SU-DHL-6 (cell line): ENCODE measurements around the gene SDS.

Experiments used
- H2AFZ ChIP-seq: fragments of 200-600 bp; sonication (generic); 2 replicates; pipeline ENCODE4 v1.6.1; 2014; ENCODE audit warnings: low read depth, mild to moderate bottlenecking, moderate library complexity, mixed read lengths, antibody characterized with exemption, low read length; ENCODE audit not compliant: severe bottlenecking
- H3F3A ChIP-seq: fragments of 200-600 bp; shearing (Covaris generic); 2 replicates; pipeline ENCODE4 v1.6.0; 2016; ENCODE audit warnings: antibody characterized with exemption, mild to moderate bottlenecking; ENCODE audit not compliant: insufficient read depth
- H3K27ac ChIP-seq: fragments of 200-600 bp; sonication (generic); 2 replicates; pipeline ENCODE4 v1.5.1; 2016; ENCODE audit warnings: low read depth, mild to moderate bottlenecking, low read length, moderate library complexity, mixed read lengths
- H3K27me3 ChIP-seq: fragments of 200-600 bp; sonication (generic), shearing (Covaris generic); 2 replicates; pipeline ENCODE4 v1.6.0; 2014; ENCODE audit warnings: mild to moderate bottlenecking, low read length
- H3K36me3 ChIP-seq: fragments of 200-600 bp; sonication (generic); 2 replicates; pipeline ENCODE4 v1.6.1; 2014; ENCODE audit warnings: mild to moderate bottlenecking, low read length, mixed read lengths
- H3K4me2 ChIP-seq: fragments of 300-600, 200-600 bp; shearing (Covaris generic), sonication (generic); 2 replicates; pipeline ENCODE4 v1.6.0; 2014; ENCODE audit warnings: low read length, low read depth, mild to moderate bottlenecking; ENCODE audit not compliant: poor library complexity, severe bottlenecking
- H3K4me3 ChIP-seq: fragments of 200-600 bp; sonication (generic); 2 replicates; pipeline ENCODE4 v1.5.1; 2014; ENCODE audit warnings: antibody characterized with exemption, low read length, mild to moderate bottlenecking, mixed read lengths; ENCODE audit not compliant: insufficient read depth, poor library complexity, severe bottlenecking
- H3K79me2 ChIP-seq: fragments of 200-600 bp; sonication (generic); 2 replicates; pipeline ENCODE4 v1.6.1; 2014; ENCODE audit warnings: mild to moderate bottlenecking, low read length, moderate library complexity; ENCODE audit not compliant: insufficient read depth
- H3K9ac ChIP-seq: fragments of 200-600 bp; sonication (generic); 2 replicates; pipeline ENCODE4 v1.7.0; 2014; ENCODE audit warnings: mild to moderate bottlenecking, low read length
- H3K9me2 ChIP-seq: fragments of 200-600 bp; sonication (generic); replicated peaks from 2 replicates; pipeline ENCODE4 v1.6.1; 2014; ENCODE audit warnings: low read length; ENCODE audit not compliant: insufficient read depth
- H3K9me3 ChIP-seq: fragments of 200-600 bp; sonication (generic); 2 replicates; pipeline ENCODE4 v1.6.1; 2014; ENCODE audit warnings: low read length, mixed read lengths; ENCODE audit not compliant: insufficient read depth
- H4K20me1 ChIP-seq: fragments of 200-600 bp; sonication (generic); 2 replicates; pipeline ENCODE4 v1.6.1; 2014; ENCODE audit warnings: low read depth, mild to moderate bottlenecking, antibody characterized with exemption, low read length, moderate library complexity, mixed read lengths
- EZH2phosphoT487 ChIP-seq: fragments of 200-600 bp; sonication (generic), shearing (Covaris generic); conservative IDR thresholded peaks from 2 replicates; pipeline ENCODE4 v1.6.1; 2018; ENCODE audit warnings: mild to moderate bottlenecking, antibody characterized with exemption, low read length, moderate library complexity, mixed read lengths
- TF ChIP-seq, protein P1 (sequence below): fragments of 200-600 bp; sonication (generic); IDR thresholded peaks from one replicate; pipeline ENCODE4 v1.5.1; 2017; ENCODE audit warnings: antibody characterized with exemption, mild to moderate bottlenecking, low read length, moderate library complexity; ENCODE audit not compliant: insufficient read depth, poor library complexity, severe bottlenecking

Gene SDS

DNA sequence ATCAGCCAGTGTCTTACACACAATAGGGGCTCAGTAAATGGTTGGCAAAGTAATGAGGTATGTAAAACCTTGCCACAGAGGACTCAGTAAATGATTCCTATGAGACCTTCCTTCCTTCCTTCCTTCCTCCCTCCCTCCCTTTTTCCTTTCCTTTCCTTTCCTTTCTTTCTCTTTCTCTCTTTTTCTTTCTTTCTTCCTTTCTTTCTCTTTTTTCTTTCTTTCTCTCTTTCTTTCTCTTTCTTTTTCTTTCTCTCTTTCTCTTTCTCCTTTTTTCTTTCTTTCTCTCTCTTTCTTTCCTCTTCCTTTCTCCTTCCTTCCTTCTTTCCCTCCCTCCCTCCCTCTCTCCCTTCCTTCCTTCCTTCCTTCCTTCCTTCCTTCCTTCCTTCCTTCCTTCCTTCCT, 7.5 kb downstream of the SDS start:
- no peaks in the 10 kb centered on the region for H3F3A ChIP-seq
- H3K9ac ChIP-seq, result no peak overlapping the region
- TF ChIP-seq EZH2phosphoT487, result no peak
- TF ChIP-seq, protein P1, sequence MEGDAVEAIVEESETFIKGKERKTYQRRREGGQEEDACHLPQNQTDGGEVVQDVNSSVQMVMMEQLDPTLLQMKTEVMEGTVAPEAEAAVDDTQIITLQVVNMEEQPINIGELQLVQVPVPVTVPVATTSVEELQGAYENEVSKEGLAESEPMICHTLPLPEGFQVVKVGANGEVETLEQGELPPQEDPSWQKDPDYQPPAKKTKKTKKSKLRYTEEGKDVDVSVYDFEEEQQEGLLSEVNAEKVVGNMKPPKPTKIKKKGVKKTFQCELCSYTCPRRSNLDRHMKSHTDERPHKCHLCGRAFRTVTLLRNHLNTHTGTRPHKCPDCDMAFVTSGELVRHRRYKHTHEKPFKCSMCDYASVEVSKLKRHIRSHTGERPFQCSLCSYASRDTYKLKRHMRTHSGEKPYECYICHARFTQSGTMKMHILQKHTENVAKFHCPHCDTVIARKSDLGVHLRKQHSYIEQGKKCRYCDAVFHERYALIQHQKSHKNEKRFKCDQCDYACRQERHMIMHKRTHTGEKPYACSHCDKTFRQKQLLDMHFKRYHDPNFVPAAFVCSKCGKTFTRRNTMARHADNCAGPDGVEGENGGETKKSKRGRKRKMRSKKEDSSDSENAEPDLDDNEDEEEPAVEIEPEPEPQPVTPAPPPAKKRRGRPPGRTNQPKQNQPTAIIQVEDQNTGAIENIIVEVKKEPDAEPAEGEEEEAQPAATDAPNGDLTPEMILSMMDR, result no peak
- H2AFZ ChIP-seq, result no peak overlapping the region
- no peak overlapping the region for H3K27ac ChIP-seq
- H3K9me2 ChIP-seq, result no peaks in the 10 kb centered on the region
- H3K4me3 ChIP-seq, result no peak overlapping the region
- H3K9me3 ChIP-seq, result no peaks in the 10 kb centered on the region
- no peaks in the 10 kb centered on the region for H4K20me1 ChIP-seq
- no peak overlapping the region for H3K4me2 ChIP-seq
- H3K79me2 ChIP-seq, result no peaks in the 10 kb centered on the region
- no peaks in the 10 kb centered on the region for H3K36me3 ChIP-seq
- no peaks in the 10 kb centered on the region for H3K27me3 ChIP-seq

DNA sequence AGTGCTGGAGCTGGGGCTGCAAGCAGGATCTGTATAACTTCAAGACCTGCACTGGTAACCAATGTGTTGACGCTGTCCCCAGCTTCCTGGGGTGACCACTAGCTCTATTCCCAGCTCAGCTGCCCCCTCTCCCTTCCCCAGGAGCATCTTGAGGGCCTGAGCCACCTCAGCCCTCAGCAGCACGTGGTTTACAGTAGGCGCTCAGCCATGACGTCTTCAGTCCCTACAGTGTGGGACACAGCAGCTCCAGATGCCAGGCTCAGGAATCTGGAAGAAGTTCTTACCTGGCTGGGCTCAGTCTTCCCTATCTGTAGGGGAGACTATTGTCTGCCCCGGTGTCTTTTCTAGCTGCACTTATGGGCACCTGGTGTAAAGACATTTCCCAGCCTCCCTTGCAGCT, 8.6 kb downstream of the SDS start:
- H3K27ac ChIP-seq, result no peak overlapping the region
- H3K79me2 ChIP-seq, result no peaks in the 10 kb centered on the region
- no peaks in the 10 kb centered on the region for H3K27me3 ChIP-seq
- no peak overlapping the region for H3K4me3 ChIP-seq
- H3K9me2 ChIP-seq, result no peaks in the 10 kb centered on the region
- no peaks in the 10 kb centered on the region for H4K20me1 ChIP-seq
- TF ChIP-seq, protein P1, result no peak
- TF ChIP-seq EZH2phosphoT487, result no peak
- no peak overlapping the region for H3K4me2 ChIP-seq
- no peaks in the 10 kb centered on the region for H3F3A ChIP-seq
- H3K9ac ChIP-seq, result no peak overlapping the region
- no peaks in the 10 kb centered on the region for H3K9me3 ChIP-seq
- no peaks in the 10 kb centered on the region for H3K36me3 ChIP-seq
- H2AFZ ChIP-seq, result no peak overlapping the region

DNA sequence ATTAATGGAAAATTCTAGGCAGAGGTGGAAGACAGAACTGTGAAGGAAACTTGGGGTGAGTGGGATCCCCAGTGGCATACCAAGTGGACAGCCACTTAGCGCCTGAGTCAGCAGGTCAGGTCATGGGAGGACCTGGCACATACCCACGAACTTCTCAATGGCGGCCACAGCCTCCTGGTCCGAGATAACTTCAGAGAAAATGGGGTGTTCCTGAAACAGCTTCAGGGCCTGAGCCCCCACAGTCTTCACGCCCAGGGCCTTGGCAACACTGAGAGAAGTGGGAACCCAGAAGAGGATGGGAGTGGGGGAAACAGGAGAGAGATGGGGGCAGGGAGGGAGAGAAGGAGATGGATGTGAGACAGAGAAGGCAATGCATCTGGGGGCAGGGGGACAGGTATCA, 9.9 kb downstream of the SDS start:
- no peak overlapping the region for H3K9ac ChIP-seq
- no peaks in the 10 kb centered on the region for H4K20me1 ChIP-seq
- no peaks in the 10 kb centered on the region for H3K27me3 ChIP-seq
- TF ChIP-seq EZH2phosphoT487, result no peak
- TF ChIP-seq, protein P1, result no peak
- no peak overlapping the region for H3K4me2 ChIP-seq
- H2AFZ ChIP-seq, result no peak overlapping the region
- H3K9me3 ChIP-seq, result no peaks in the 10 kb centered on the region
- H3K27ac ChIP-seq, result no peak overlapping the region
- no peak overlapping the region for H3K4me3 ChIP-seq
- no peaks in the 10 kb centered on the region for H3K79me2 ChIP-seq
- H3K36me3 ChIP-seq, result no peaks in the 10 kb centered on the region
- no peaks in the 10 kb centered on the region for H3K9me2 ChIP-seq
- no peaks in the 10 kb centered on the region for H3F3A ChIP-seq

DNA sequence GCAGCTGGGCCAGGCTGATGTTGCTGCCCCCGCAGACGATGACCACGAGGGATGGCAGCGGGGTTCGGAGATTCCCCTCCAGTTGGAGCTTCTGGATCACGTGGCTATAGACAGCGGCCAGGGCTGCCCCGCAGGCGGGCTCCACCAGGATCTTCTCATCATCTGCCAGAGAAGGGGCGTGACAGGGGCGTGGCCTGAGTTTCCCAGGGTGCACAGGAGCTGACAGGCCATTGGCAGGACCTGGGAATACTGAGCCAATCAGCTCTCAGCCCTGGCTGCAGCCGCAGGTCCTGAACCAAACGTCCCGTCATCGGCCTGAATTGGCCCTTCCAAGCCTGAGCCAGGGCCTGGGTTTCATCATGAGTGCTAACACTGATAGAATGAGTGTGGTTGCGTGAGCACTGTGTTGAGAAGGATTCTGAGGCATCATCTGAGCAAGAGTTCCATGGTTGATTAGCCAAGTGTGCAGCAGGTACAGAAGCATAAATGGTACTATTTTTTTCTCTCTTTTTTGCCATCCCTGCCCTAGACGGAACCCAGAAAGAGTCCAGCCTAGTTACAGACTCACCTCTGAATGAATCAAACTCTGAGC, 10.6 kb downstream of the SDS start:
- H2AFZ ChIP-seq, result no peak overlapping the region
- H3K9me3 ChIP-seq, result no peaks in the 10 kb centered on the region
- H3K4me2 ChIP-seq, result no peak overlapping the region
- no peaks in the 10 kb centered on the region for H3K79me2 ChIP-seq
- H3K27ac ChIP-seq, result no peak overlapping the region
- no peak overlapping the region for H3K9ac ChIP-seq
- no peak overlapping the region for H3K4me3 ChIP-seq
- no peaks in the 10 kb centered on the region for H4K20me1 ChIP-seq
- no peaks in the 10 kb centered on the region for H3K27me3 ChIP-seq
- no peaks in the 10 kb centered on the region for H3K36me3 ChIP-seq
- no peak for TF ChIP-seq EZH2phosphoT487
- TF ChIP-seq, protein P1, result no peak
- no peaks in the 10 kb centered on the region for H3K9me2 ChIP-seq
- no peaks in the 10 kb centered on the region for H3F3A ChIP-seq
